H9 (cell line): ENCODE data around the gene MRC2. TPM values are rescaled to one million over a fixed set of nuclear protein-coding genes. Genes with fewer than 3 reads are reported as not detected.
A peak's percentile ranks its signal among the peaks of the same experiment; 100 is the strongest.

Source experiments
- DNase-seq: peaks from one replicate; pipeline ENCODE4 v3.0.0-alpha.2; 2017
- H2AFZ ChIP-seq: one replicate; pipeline ENCODE4 v1.6.1; 2013; ENCODE audit warnings: mild to moderate bottlenecking, low read length, control low read depth, moderate library complexity
- H2AK5ac ChIP-seq: 2 replicates; pipeline ENCODE4 v1.6.1; 2013; ENCODE audit warnings: low read length, control low read depth, mixed read lengths; ENCODE audit not compliant: insufficient read length
- H2BK120ac ChIP-seq: one replicate; pipeline ENCODE4 v1.6.1; 2013; ENCODE audit warnings: low read depth, mild to moderate bottlenecking, low read length, control low read depth, inconsistent platforms; ENCODE audit not compliant: poor library complexity, severe bottlenecking
- H2BK12ac ChIP-seq: 2 replicates; pipeline ENCODE4 v1.6.1; 2013; ENCODE audit warnings: low read length, control low read depth, mixed read lengths, low read depth; ENCODE audit not compliant: insufficient read length
- H2BK15ac ChIP-seq: 2 replicates; pipeline ENCODE4 v1.6.1; 2013; ENCODE audit warnings: low read depth, low read length, control low read depth
- H2BK20ac ChIP-seq: one replicate; pipeline ENCODE4 v1.6.1; 2013; ENCODE audit warnings: low read depth, mild to moderate bottlenecking, low read length, control low read depth, inconsistent platforms; ENCODE audit not compliant: poor library complexity, severe bottlenecking
- H2BK5ac ChIP-seq: 2 replicates; pipeline ENCODE4 v1.6.1; 2013; ENCODE audit warnings: low read length, control low read depth, mixed read lengths; ENCODE audit not compliant: insufficient read length
- H3K14ac ChIP-seq: 2 replicates; pipeline ENCODE4 v1.6.1; 2013; ENCODE audit warnings: low read length, control low read depth; ENCODE audit not compliant: insufficient read depth
- H3K18ac ChIP-seq: 2 replicates; pipeline ENCODE4 v1.6.1; 2013; ENCODE audit warnings: low read depth, mild to moderate bottlenecking, mixed read lengths, low read length, control low read depth; ENCODE audit not compliant: insufficient read length
- H3K23ac ChIP-seq: 2 replicates; pipeline ENCODE4 v1.6.1; 2013; ENCODE audit warnings: low read length, control low read depth, mixed read lengths, low read depth; ENCODE audit not compliant: insufficient read length
- H3K23me2 ChIP-seq: 2 replicates; pipeline ENCODE4 v1.6.1; 2013; ENCODE audit warnings: low read depth, mild to moderate bottlenecking, mixed read lengths, low read length, control low read depth; ENCODE audit not compliant: insufficient read length, poor library complexity, severe bottlenecking
- H3K27ac ChIP-seq: 2 replicates; pipeline ENCODE4 v1.5.1; 2013; ENCODE audit warnings: low read length, control low read depth, mixed read lengths, low read depth; ENCODE audit not compliant: insufficient read length
- H3K27me3 ChIP-seq: 2 replicates; pipeline ENCODE4 v1.6.1; 2013; ENCODE audit warnings: low read length, control low read depth, inconsistent platforms; ENCODE audit not compliant: insufficient read depth
- H3K4ac ChIP-seq: 2 replicates; pipeline ENCODE4 v1.6.1; 2013; ENCODE audit warnings: low read depth, mild to moderate bottlenecking, control low read depth, inconsistent platforms, low read length, moderate library complexity
- H3K4me1 ChIP-seq: 2 replicates; pipeline ENCODE4 v1.6.1; 2013; ENCODE audit warnings: low read length, control low read depth, inconsistent platforms; ENCODE audit not compliant: insufficient read depth
- H3K4me2 ChIP-seq: 2 replicates; pipeline ENCODE4 v1.6.1; 2013; ENCODE audit warnings: low read length, control low read depth, mixed read lengths; ENCODE audit not compliant: insufficient read length, insufficient read depth
- H3K56ac ChIP-seq: 2 replicates; pipeline ENCODE4 v1.6.1; 2013; ENCODE audit warnings: low read depth, mild to moderate bottlenecking, mixed read lengths, low read length, control low read depth; ENCODE audit not compliant: insufficient read length
- H3K79me1 ChIP-seq: 2 replicates; pipeline ENCODE4 v1.6.1; 2013; ENCODE audit warnings: low read depth, mild to moderate bottlenecking, moderate library complexity, low read length, control low read depth, inconsistent platforms; ENCODE audit not compliant: insufficient read depth, poor library complexity, severe bottlenecking
- H3K79me2 ChIP-seq: 2 replicates; pipeline ENCODE4 v1.6.1; 2013; ENCODE audit warnings: low read length, control low read depth, inconsistent platforms; ENCODE audit not compliant: insufficient read depth
- H3K9ac ChIP-seq: 2 replicates; pipeline ENCODE4 v1.6.1; 2013; ENCODE audit warnings: low read length, control low read depth, mixed read lengths; ENCODE audit not compliant: insufficient read length; ENCODE audit errors: extremely low read depth
- H3K9me3 ChIP-seq: one replicate; pipeline ENCODE4 v1.6.1; 2013; ENCODE audit warnings: low read depth, low read length, inconsistent platforms; ENCODE audit not compliant: control insufficient read depth
- H3T11ph ChIP-seq: one replicate; pipeline ENCODE4 v1.6.1; 2013; ENCODE audit warnings: mild to moderate bottlenecking, low read length, control low read depth, inconsistent platforms
- H4K20me1 ChIP-seq: one replicate; pipeline ENCODE4 v1.6.1; 2013; ENCODE audit not compliant: control insufficient read depth, insufficient read length, insufficient read depth
- H4K5ac ChIP-seq: 2 replicates; pipeline ENCODE4 v1.6.1; 2013; ENCODE audit warnings: low read depth, mild to moderate bottlenecking, mixed read lengths, low read length, control low read depth; ENCODE audit not compliant: insufficient read length
- H4K8ac ChIP-seq: replicated peaks from 2 replicates; pipeline ENCODE4 v1.6.1; 2013; ENCODE audit warnings: low read length, control low read depth, mixed read lengths, low read depth; ENCODE audit not compliant: insufficient read length
- H4K91ac ChIP-seq: 2 replicates; pipeline ENCODE4 v1.6.1; 2013; ENCODE audit warnings: low read depth, mild to moderate bottlenecking, moderate library complexity, mixed read lengths, low read length, control low read depth; ENCODE audit not compliant: insufficient read length
- H3K27ac Mint-ChIP-seq, 3 experiments: 2 replicates in 2 of 3; 3 replicates in 1 of 3; pipeline ENCODE4 v1.8.0; 2020 to 2021; ENCODE audit warnings: mixed read lengths in 3 of 3, mild to moderate bottlenecking in 1 of 3, moderate library complexity in 1 of 3
- H3K27me3 Mint-ChIP-seq: 2 replicates; pipeline ENCODE4 v1.8.0; 2021; ENCODE audit warnings: low read depth, mild to moderate bottlenecking, moderate library complexity, mixed read lengths
- H3K36me3 Mint-ChIP-seq, 3 experiments: 2 replicates in 2 of 3; 3 replicates in 1 of 3; pipeline ENCODE4 v1.8.0; 2020 to 2021; ENCODE audit warnings: low read depth in 3 of 3, mixed read lengths in 3 of 3; ENCODE audit not compliant: insufficient read depth in 1 of 3
- H3K4me1 Mint-ChIP-seq, 2 experiments: 2 replicates each; pipeline ENCODE4 v1.8.0; 2020; ENCODE audit warnings: mixed read lengths in 2 of 2
- H3K4me3 Mint-ChIP-seq, 2 experiments: 2 replicates in 1 of 2; 3 replicates in 1 of 2; pipeline ENCODE4 v1.8.0; 2020 to 2021; ENCODE audit warnings: mild to moderate bottlenecking in 2 of 2, mixed read lengths in 2 of 2, moderate library complexity in 1 of 2
- H3K9me3 Mint-ChIP-seq, 2 experiments: 2 replicates in 1 of 2; 3 replicates in 1 of 2; pipeline ENCODE4 v1.8.0; 2020; ENCODE audit warnings: mild to moderate bottlenecking in 2 of 2, mixed read lengths in 2 of 2, moderate library complexity in 1 of 2
- WGBS: extraction: QIAGEN DNeasy Blood & Tissue Kit; methylation state at CpG from one replicate; pipeline ENCODE4 v1.1.7; 2013; ENCODE audit warnings: missing lambda C conversion rate, low lambda C conversion rate, mixed read lengths; ENCODE audit not compliant: insufficient read length; ENCODE audit errors: extremely low coverage; 5-methylcytosine and 5-hydroxymethylcytosine counted together
- total RNA-seq: library from RNA; stranded (reverse); gene quantifications from 2 replicates; pipeline ENCODE4 v1.2.1, GENCODE V29; 2021
- TF ChIP-seq, protein P1 (sequence below): fragments of 200-600 bp; sonication (generic); conservative IDR thresholded peaks from 3 replicates; pipeline ENCODE4 v1.8.0; 2021; ENCODE audit warnings: antibody characterized with exemption, mild to moderate bottlenecking

The MRC2 gene
- total RNA-seq, 1 experiment from 2014 or later, result 18.7 TPM

DNA sequence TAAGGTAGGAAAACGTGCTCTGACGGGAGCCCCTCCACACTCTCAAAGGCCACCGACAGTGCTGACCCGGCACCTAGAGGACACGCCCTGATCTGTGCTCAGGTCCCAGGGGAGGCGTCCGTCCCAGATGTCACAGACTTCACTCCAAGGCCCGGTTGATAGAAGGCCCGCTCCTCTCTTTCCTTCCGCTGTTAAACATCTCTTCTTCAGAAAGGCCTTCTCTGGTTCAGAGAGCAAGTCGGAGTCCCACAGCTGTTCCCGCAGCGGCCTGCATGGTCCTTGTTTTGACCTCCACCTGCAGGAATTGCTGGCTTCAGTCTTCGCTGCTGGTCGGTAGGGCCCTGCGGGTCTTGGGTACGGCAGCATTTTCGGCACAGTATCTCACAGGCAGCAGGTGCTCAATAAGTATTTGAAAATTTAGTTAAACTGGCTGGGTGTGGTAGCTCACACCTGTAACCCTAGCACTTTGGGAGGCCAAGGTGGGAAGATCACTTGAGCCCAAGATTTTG is 88.5 kb downstream of the MRC2 start:
- Histone ChIP-seq H3K4ac (no peak overlapping the region), H2BK120ac (no peak overlapping the region), H2BK5ac (no peak overlapping the region), H3K23me2 (no peaks in the 10 kb centered on the region), H3K9ac (no peak overlapping the region), H4K91ac (no peak overlapping the region), H2BK12ac (no peak overlapping the region), H3K9me3 (no peaks in the 10 kb centered on the region), H2BK20ac (no peak overlapping the region), H3K4me2 (no peak overlapping the region), H3K56ac (no peak overlapping the region), H4K8ac (no peak overlapping the region), H3K18ac (no peak overlapping the region), H2AFZ (no peak overlapping the region), H3K27me3 (no peaks in the 10 kb centered on the region), H3K79me2 (no peaks in the 10 kb centered on the region), H3K14ac (peak overlapping the region; percentile 33; the same call in 1 of the 2 replicates), H4K5ac (no peak overlapping the region), H3K4me1 (peaks cover 3% of the 10 kb centered on the region; the same call in 1 of the 2 replicates), H4K20me1 (no peaks in the 10 kb centered on the region), H2AK5ac (no peak overlapping the region), H3K27ac (no peak overlapping the region), H3T11ph (no peak overlapping the region), H3K79me1 (no peaks in the 10 kb centered on the region), H3K23ac (no peak overlapping the region), H2BK15ac (no peak overlapping the region)
- Mint-ChIP-seq H3K27me3 (peaks cover 10% of the 10 kb centered on the region), H3K4me1 (peaks cover 16 to 21% of the 10 kb centered on the region in 2 experiments), H3K36me3 (no peaks in the 10 kb centered on the region; a peak in 1 of 7 replicates), H3K4me3 (no peak overlapping the region), H3K27ac (peak overlapping the region in 1 of 3 experiments; percentile 29; a peak in 1 of 7 replicates), H3K9me3 (no peaks in the 10 kb centered on the region)
- WGBS, result no CpG with 5 or more reads among the region's 18 CpGs
- TF ChIP-seq, protein P1, sequence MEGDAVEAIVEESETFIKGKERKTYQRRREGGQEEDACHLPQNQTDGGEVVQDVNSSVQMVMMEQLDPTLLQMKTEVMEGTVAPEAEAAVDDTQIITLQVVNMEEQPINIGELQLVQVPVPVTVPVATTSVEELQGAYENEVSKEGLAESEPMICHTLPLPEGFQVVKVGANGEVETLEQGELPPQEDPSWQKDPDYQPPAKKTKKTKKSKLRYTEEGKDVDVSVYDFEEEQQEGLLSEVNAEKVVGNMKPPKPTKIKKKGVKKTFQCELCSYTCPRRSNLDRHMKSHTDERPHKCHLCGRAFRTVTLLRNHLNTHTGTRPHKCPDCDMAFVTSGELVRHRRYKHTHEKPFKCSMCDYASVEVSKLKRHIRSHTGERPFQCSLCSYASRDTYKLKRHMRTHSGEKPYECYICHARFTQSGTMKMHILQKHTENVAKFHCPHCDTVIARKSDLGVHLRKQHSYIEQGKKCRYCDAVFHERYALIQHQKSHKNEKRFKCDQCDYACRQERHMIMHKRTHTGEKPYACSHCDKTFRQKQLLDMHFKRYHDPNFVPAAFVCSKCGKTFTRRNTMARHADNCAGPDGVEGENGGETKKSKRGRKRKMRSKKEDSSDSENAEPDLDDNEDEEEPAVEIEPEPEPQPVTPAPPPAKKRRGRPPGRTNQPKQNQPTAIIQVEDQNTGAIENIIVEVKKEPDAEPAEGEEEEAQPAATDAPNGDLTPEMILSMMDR, result no peak
- peak; percentile 27 for DNase-seq
